Fibroblast of lung (primary cell): ENCODE data around the gene KRTAP9-4. TPM values are rescaled to one million over a fixed set of nuclear protein-coding genes. Genes with fewer than 3 reads are reported as not detected.

ENCODE experiments used
- DNase-seq, 2 donors: peaks; one replicate each; pipeline versions ENCODE4 v3.0.0 to v3.0.0-alpha.2; 2010; ENCODE audit warnings: low read depth in 2 of 2
- H2AFZ ChIP-seq: 2 replicates; pipeline ENCODE4 v1.5.1; 2012; ENCODE audit warnings: low read length, control low read depth, inconsistent platforms
- H3K27ac ChIP-seq: 2 replicates; pipeline ENCODE4 v1.5.1; 2011; ENCODE audit warnings: low read length, control low read depth; ENCODE audit not compliant: insufficient read depth
- H3K27me3 ChIP-seq: 2 replicates; pipeline ENCODE4 v1.5.1; 2011; ENCODE audit warnings: mild to moderate bottlenecking, low read length; ENCODE audit not compliant: control insufficient read depth, insufficient read depth
- H3K36me3 ChIP-seq: 2 replicates; pipeline ENCODE4 v1.5.1; 2011; ENCODE audit warnings: low read length; ENCODE audit not compliant: control insufficient read depth, insufficient read depth
- H3K4me1 ChIP-seq: 2 replicates; pipeline ENCODE4 v1.5.1; 2011; ENCODE audit warnings: low read length; ENCODE audit not compliant: control insufficient read depth, insufficient read depth; ENCODE audit errors: extremely low read depth
- H3K4me2 ChIP-seq: 2 replicates; pipeline ENCODE4 v1.5.1; 2011; ENCODE audit warnings: low read length, control low read depth; ENCODE audit not compliant: insufficient read depth; ENCODE audit errors: extremely low read depth
- H3K4me3 ChIP-seq, 4 experiments: fragments of 200-600 bp in 1 of 4; sonication (generic) in 1 of 4; replicated peaks in 1 of 4; 2 replicates each; pipeline ENCODE4 v1.5.1; 2011 to 2016; ENCODE audit warnings: low read length in 4 of 4, low read depth in 3 of 4, mild to moderate bottlenecking in 3 of 4, control low read depth in 2 of 4, inconsistent platforms in 1 of 4, mixed read lengths in 1 of 4; ENCODE audit not compliant: insufficient read depth in 1 of 4; ENCODE audit errors: control extremely low read depth in 1 of 4
- H3K79me2 ChIP-seq: 2 replicates; pipeline ENCODE4 v1.5.1; 2012; ENCODE audit warnings: mild to moderate bottlenecking, low read length, inconsistent platforms; ENCODE audit not compliant: control insufficient read depth, insufficient read depth
- H3K9ac ChIP-seq: 2 replicates; pipeline ENCODE4 v1.5.1; 2011; ENCODE audit warnings: mild to moderate bottlenecking, low read length, control low read depth; ENCODE audit not compliant: insufficient read depth
- H3K9me3 ChIP-seq: 2 replicates; pipeline ENCODE4 v1.5.1; 2012; ENCODE audit warnings: low read depth, low read length; ENCODE audit not compliant: control insufficient read depth, insufficient read depth
- H4K20me1 ChIP-seq: 2 replicates; pipeline ENCODE4 v1.5.1; 2011; ENCODE audit warnings: low read length; ENCODE audit not compliant: control insufficient read depth, insufficient read depth; ENCODE audit errors: extremely low read depth
- CTCF ChIP-seq, 2 donors: IDR thresholded peaks in 1 of 2; conservative IDR thresholded peaks in 1 of 2; 1 replicate in 1 of 2; 2 replicates in 1 of 2; pipeline ENCODE4 v1.5.1; 2011 to 2012; ENCODE audit warnings: low read length in 2 of 2, control low read depth in 1 of 2, inconsistent platforms in 1 of 2, low read depth in 1 of 2, mild to moderate bottlenecking in 1 of 2
- EZH2 ChIP-seq: IDR thresholded peaks from 2 replicates; pipeline ENCODE4 v1.5.1; 2012; ENCODE audit warnings: low read length, control low read depth, mild to moderate bottlenecking; ENCODE audit errors: missing control alignments
- polyA plus RNA-seq, 2 donors: library from polyadenylated mRNA; depleted of rRNA in 1 of 2; stranded (reverse) in 1 of 2; unstranded in 1 of 2; fragments of >200 nt; gene quantifications; 2 replicates each; pipeline ENCODE4 v1.2.1, GENCODE V29; 2011 to 2012; ENCODE audit warnings: missing spikeins in 1 of 2
- total RNA-seq: library from RNA; depleted of rRNA; stranded (reverse); fragments of >200 nt; gene quantifications from 2 replicates; pipeline ENCODE4 v1.2.1, GENCODE V29; 2014

The KRTAP9-4 gene
- total and polyA plus RNA-seq, 2 donors (not counting 1 experiment from before 2014, with no cell fraction given) = not detected

- Histone ChIP-seq H3K4me3 (no peak overlapping the region), H3K9me3 (no peaks in the 10 kb centered on the region), H2AFZ (no peak overlapping the region), H3K27ac (no peak overlapping the region), H3K36me3 (no peaks in the 10 kb centered on the region), H3K4me2 (no peak overlapping the region), H3K27me3 (no peaks in the 10 kb centered on the region), H4K20me1 (no peaks in the 10 kb centered on the region), H3K4me1 (peaks cover 2% of the 10 kb centered on the region), H3K9ac (no peak overlapping the region), H3K79me2 (no peaks in the 10 kb centered on the region)
- no peak for TF ChIP-seq CTCF (conservative IDR thresholded peaks at IDR 0.05 in 1 of 2, IDR thresholded peaks at IDR 0.05 in 1 of 2; ENCODE audit: low read depth in 1 of 2, low read length in 2 of 2)
- TF ChIP-seq EZH2 = no peak
- DNase-seq = peak in 1 of 2 donors; percentile 71
These were observed 34.6 kb downstream of the KRTAP9-4 start for GRCh38 chr17:41284043-41284442.

GRCh38 chr17:41284546-41284945 is 35.1 kb downstream of the KRTAP9-4 start:
- no peak overlapping the region for H3K4me3 ChIP-seq
- no peak for DNase-seq
- peaks cover 2% of the 10 kb centered on the region for H3K4me1 ChIP-seq
- no peak for TF ChIP-seq CTCF (conservative IDR thresholded peaks at IDR 0.05 in 1 of 2, IDR thresholded peaks at IDR 0.05 in 1 of 2; ENCODE audit: low read depth in 1 of 2, low read length in 2 of 2)
- TF ChIP-seq EZH2 = no peak
- no peaks in the 10 kb centered on the region for H3K27me3 ChIP-seq
- H2AFZ ChIP-seq = no peak overlapping the region
- no peaks in the 10 kb centered on the region for H4K20me1 ChIP-seq
- H3K27ac ChIP-seq = no peak overlapping the region
- H3K36me3 ChIP-seq = no peaks in the 10 kb centered on the region
- H3K9ac ChIP-seq = no peak overlapping the region
- no peaks in the 10 kb centered on the region for H3K9me3 ChIP-seq
- no peak overlapping the region for H3K4me2 ChIP-seq
- H3K79me2 ChIP-seq = no peaks in the 10 kb centered on the region

GRCh38 chr17:41287050-41287449 is 37.6 kb downstream of the KRTAP9-4 start:
- Histone ChIP-seq H3K27me3 (no peaks in the 10 kb centered on the region), H4K20me1 (no peaks in the 10 kb centered on the region), H3K4me2 (no peak overlapping the region), H3K4me1 (peaks cover 2% of the 10 kb centered on the region), H3K9me3 (no peaks in the 10 kb centered on the region), H3K4me3 (no peak overlapping the region), H3K9ac (no peak overlapping the region), H3K79me2 (no peaks in the 10 kb centered on the region), H3K27ac (no peak overlapping the region), H2AFZ (no peak overlapping the region), H3K36me3 (no peaks in the 10 kb centered on the region)
- no peak for DNase-seq
- TF ChIP-seq EZH2 (no peak), CTCF (conservative IDR thresholded peaks at IDR 0.05 in 1 of 2, IDR thresholded peaks at IDR 0.05 in 1 of 2; ENCODE audit: low read depth in 1 of 2, low read length in 2 of 2) (no peak)
